ENCODE data around the gene SPAG9. TPM values are rescaled to one million over a fixed set of nuclear protein-coding genes. Genes with fewer than 3 reads are reported as not detected.

Gene SPAG9
- total RNA-seq, 1 donor from 2014 or later, result 116 TPM

DNA sequence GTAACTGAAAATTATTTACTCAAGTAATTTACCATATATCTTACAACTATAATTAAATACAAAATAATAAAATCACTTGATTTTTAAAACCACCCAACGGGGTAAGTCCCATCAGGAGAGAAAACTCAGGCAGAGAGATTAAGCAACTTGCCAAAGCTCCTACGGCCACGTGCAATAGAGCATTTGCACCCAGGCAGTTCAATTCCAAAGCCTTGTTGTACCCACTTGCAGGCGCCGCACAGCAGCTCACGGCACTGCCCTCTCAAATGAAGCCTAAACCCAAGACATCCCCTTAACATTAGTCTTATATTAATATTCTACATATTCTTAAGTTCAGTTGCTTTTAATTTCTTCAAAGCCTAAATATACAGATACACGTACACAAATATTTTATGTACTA, 75.7 kb downstream of the SPAG9 start:
- no peak for ATAC-seq
- no peak for DNase-seq
- no peaks in the 10 kb centered on the region for H3K27me3 ChIP-seq
- TF ChIP-seq, protein P1, sequence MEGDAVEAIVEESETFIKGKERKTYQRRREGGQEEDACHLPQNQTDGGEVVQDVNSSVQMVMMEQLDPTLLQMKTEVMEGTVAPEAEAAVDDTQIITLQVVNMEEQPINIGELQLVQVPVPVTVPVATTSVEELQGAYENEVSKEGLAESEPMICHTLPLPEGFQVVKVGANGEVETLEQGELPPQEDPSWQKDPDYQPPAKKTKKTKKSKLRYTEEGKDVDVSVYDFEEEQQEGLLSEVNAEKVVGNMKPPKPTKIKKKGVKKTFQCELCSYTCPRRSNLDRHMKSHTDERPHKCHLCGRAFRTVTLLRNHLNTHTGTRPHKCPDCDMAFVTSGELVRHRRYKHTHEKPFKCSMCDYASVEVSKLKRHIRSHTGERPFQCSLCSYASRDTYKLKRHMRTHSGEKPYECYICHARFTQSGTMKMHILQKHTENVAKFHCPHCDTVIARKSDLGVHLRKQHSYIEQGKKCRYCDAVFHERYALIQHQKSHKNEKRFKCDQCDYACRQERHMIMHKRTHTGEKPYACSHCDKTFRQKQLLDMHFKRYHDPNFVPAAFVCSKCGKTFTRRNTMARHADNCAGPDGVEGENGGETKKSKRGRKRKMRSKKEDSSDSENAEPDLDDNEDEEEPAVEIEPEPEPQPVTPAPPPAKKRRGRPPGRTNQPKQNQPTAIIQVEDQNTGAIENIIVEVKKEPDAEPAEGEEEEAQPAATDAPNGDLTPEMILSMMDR (IDR thresholded peaks at IDR 0.05), result no peak
- no peak overlapping the region for H3K4me3 ChIP-seq
- H3K27ac ChIP-seq, result no peak overlapping the region
- H3K9me3 ChIP-seq, result no peaks in the 10 kb centered on the region
- H3K4me1 ChIP-seq, result peaks cover 6% of the 10 kb centered on the region
- intact Hi-C loops (cut with DNase I), result no loop called here
- peaks cover 7% of the 10 kb centered on the region for H3K36me3 ChIP-seq

DNA sequence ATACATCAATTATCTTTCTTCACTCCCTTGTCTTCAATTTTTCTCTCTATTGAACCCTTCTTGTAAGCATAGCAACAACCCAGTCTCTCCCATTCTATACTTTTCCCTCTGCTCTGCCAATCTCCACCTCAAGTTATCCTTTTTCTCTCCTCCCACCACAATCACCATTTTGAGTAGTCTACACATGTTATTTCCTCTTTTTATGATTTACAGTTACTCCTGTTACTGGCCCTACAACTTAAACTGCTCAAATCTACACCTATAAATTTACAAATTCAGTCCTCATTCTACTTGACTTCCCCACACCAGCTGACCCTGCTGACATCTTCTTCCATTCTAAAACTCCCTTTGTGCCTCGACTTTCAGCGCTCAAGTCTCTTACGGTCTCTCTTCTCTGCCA, 84.6 kb downstream of the SPAG9 start:
- DNase-seq (no peak), ATAC-seq (no peak)
- Histone ChIP-seq H3K27ac (no peak overlapping the region), H3K9me3 (no peaks in the 10 kb centered on the region), H3K4me1 (peaks cover 16% of the 10 kb centered on the region), H3K4me3 (no peak overlapping the region), H3K27me3 (no peaks in the 10 kb centered on the region), H3K36me3 (peaks cover 31% of the 10 kb centered on the region)
- intact Hi-C loops (cut with DNase I), result no loop called here
- TF ChIP-seq, protein P1 (IDR thresholded peaks at IDR 0.05), result no peak

GRCh38 chr17:51035431-51035830, 85.2 kb downstream of the SPAG9 start:
- ATAC-seq (peak; percentile 52), DNase-seq (no peak)
- Histone ChIP-seq H3K4me1 (peaks cover 16% of the 10 kb centered on the region), H3K4me3 (no peak overlapping the region), H3K27me3 (no peaks in the 10 kb centered on the region), H3K27ac (no peak overlapping the region), H3K36me3 (peaks cover 26% of the 10 kb centered on the region), H3K9me3 (no peaks in the 10 kb centered on the region)
- TF ChIP-seq, protein P1 (IDR thresholded peaks at IDR 0.05), result no peak
- intact Hi-C loops (cut with DNase I), result no loop called here

DNA sequence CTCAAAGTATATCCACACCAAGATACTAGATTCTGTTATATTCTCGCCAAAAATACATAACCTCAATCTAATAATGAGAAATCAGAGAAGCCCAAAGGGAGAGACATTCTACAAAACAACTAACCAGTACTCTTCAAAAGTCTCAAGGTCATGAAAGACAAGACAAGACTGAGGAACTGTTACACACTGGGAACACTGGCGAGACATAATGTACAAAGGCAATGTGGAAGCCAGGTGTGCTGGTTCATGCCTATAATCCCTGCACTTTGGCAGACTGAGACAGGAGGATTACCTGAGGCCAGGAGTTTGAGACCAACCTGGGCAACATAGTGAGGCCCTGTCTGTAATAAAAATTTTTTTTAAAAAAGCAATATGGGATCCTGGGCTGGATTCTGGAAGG, 85.9 kb downstream of the SPAG9 start:
- intact Hi-C loops (cut with DNase I), result no loop called here
- ATAC-seq, result no peak
- H3K27me3 ChIP-seq, result no peaks in the 10 kb centered on the region
- no peaks in the 10 kb centered on the region for H3K9me3 ChIP-seq
- H3K27ac ChIP-seq, result no peak overlapping the region
- DNase-seq, result no peak
- H3K4me3 ChIP-seq, result no peak overlapping the region
- H3K4me1 ChIP-seq, result peaks cover 16% of the 10 kb centered on the region
- peaks cover 26% of the 10 kb centered on the region for H3K36me3 ChIP-seq
- TF ChIP-seq, protein P1 (IDR thresholded peaks at IDR 0.05), result no peak

GRCh38 chr17:51032850-51033249, 87.8 kb downstream of the SPAG9 start:
- no peak for ATAC-seq
- H3K9me3 ChIP-seq, result no peaks in the 10 kb centered on the region

More at GRCh38 chr17:51032850-51033249, 87.8 kb downstream of the SPAG9 start:
- TF ChIP-seq, protein P1 (IDR thresholded peaks at IDR 0.05), result no peak
- Histone ChIP-seq H3K36me3 (peaks cover 14% of the 10 kb centered on the region), H3K27ac (no peak overlapping the region), H3K4me3 (no peak overlapping the region), H3K4me1 (peaks cover 22% of the 10 kb centered on the region), H3K27me3 (no peaks in the 10 kb centered on the region)
- DNase-seq, result no peak
- intact Hi-C loops (cut with DNase I), result no loop called here

Measured in upper lobe of right lung (tissue), 1 donor.